Liver (tissue), 9 donors: ENCODE measurements around the gene USP2. TPM values are rescaled to one million over a fixed set of nuclear protein-coding genes. Genes with fewer than 3 reads are reported as not detected.

Experiments used
- DNase-seq: peaks from one replicate; pipeline ENCODE4 v3.0.0-alpha.2; 2017; ENCODE audit warnings: low spot score
- H3K27ac ChIP-seq, 2 donors: one replicate each; pipeline ENCODE4 v1.7.0; 2013; ENCODE audit warnings: inconsistent platforms in 2 of 2, low read length in 2 of 2, control low read depth in 1 of 2, low read depth in 1 of 2, mild to moderate bottlenecking in 1 of 2
- H3K27me3 ChIP-seq, 4 donors: one replicate each; pipeline versions ENCODE4 v1.6.1 to v1.7.0; 2013; ENCODE audit warnings: low read length in 3 of 4, inconsistent platforms in 1 of 4, mild to moderate bottlenecking in 1 of 4, moderate library complexity in 1 of 4; ENCODE audit not compliant: control insufficient read depth in 4 of 4, insufficient read depth in 4 of 4
- H3K36me3 ChIP-seq, 4 donors: one replicate each; pipeline versions ENCODE4 v1.6.1 to v1.7.0; 2013; ENCODE audit warnings: low read length in 3 of 4, mild to moderate bottlenecking in 3 of 4, low read depth in 1 of 4, moderate library complexity in 1 of 4; ENCODE audit not compliant: control insufficient read depth in 4 of 4, insufficient read depth in 3 of 4
- H3K4me1 ChIP-seq, 4 donors: one replicate each; pipeline versions ENCODE4 v1.6.1 to v1.7.0; 2013; ENCODE audit warnings: low read length in 3 of 4, mild to moderate bottlenecking in 3 of 4, moderate library complexity in 1 of 4; ENCODE audit not compliant: control insufficient read depth in 4 of 4, insufficient read depth in 4 of 4
- H3K4me3 ChIP-seq, 3 donors: one replicate each; pipeline versions ENCODE4 v1.6.1 to v1.7.0; 2013; ENCODE audit warnings: low read length in 3 of 3, control low read depth in 1 of 3, low read depth in 1 of 3, mild to moderate bottlenecking in 1 of 3
- H3K9ac ChIP-seq, 2 donors: one replicate each; pipeline ENCODE4 v1.7.0; 2013; ENCODE audit warnings: low read length in 2 of 2, mild to moderate bottlenecking in 2 of 2, moderate library complexity in 2 of 2, control low read depth in 1 of 2, low read depth in 1 of 2
- H3K9me3 ChIP-seq, 4 donors: one replicate each; pipeline versions ENCODE4 v1.6.1 to v1.7.0; 2013; ENCODE audit warnings: low read length in 3 of 4; ENCODE audit not compliant: control insufficient read depth in 4 of 4
- ATF3 ChIP-seq: IDR thresholded peaks from 2 replicates; pipeline ENCODE4 v1.6.1; 2016; ENCODE audit warnings: antibody characterized with exemption
- CTCF ChIP-seq: fragments of 150-350 bp; IDR thresholded peaks from 2 replicates; pipeline ENCODE4 v1.5.1; 2017; ENCODE audit warnings: improper control_type of control experiment, low read depth, low read length; ENCODE audit not compliant: missing input control
- EGR1 ChIP-seq, 2 donors: IDR thresholded peaks; 2 replicates each; pipeline ENCODE4 v1.6.1; 2016 to 2018; ENCODE audit warnings: antibody characterized with exemption in 2 of 2, low read depth in 2 of 2
- FOXA1 ChIP-seq: IDR thresholded peaks from 2 replicates; pipeline ENCODE4 v1.6.1; 2016; ENCODE audit warnings: antibody characterized with exemption
- FOXA2 ChIP-seq: IDR thresholded peaks from 2 replicates; pipeline ENCODE4 v1.6.1; 2016; ENCODE audit warnings: antibody characterized with exemption
- GABPA ChIP-seq, 2 donors: IDR thresholded peaks in 1 of 2; conservative IDR thresholded peaks in 1 of 2; 2 replicates each; pipeline ENCODE4 v1.6.1; 2016; ENCODE audit warnings: antibody characterized with exemption in 2 of 2, mild to moderate bottlenecking in 1 of 2, moderate library complexity in 1 of 2
- HNF4A ChIP-seq, 2 donors: conservative IDR thresholded peaks; 2 replicates each; pipeline ENCODE4 v1.6.1; 2016; ENCODE audit warnings: antibody characterized with exemption in 2 of 2, mild to moderate bottlenecking in 2 of 2
- HNF4G ChIP-seq: IDR thresholded peaks from 2 replicates; pipeline ENCODE4 v1.6.1; 2016; ENCODE audit warnings: antibody characterized with exemption
- JUND ChIP-seq, 2 donors: IDR thresholded peaks; 2 replicates each; pipeline ENCODE4 v1.6.1; 2016; ENCODE audit warnings: antibody characterized with exemption in 2 of 2
- MAX ChIP-seq: IDR thresholded peaks from 2 replicates; pipeline ENCODE4 v1.6.1; 2016; ENCODE audit warnings: antibody characterized with exemption
- NR2F2 ChIP-seq: IDR thresholded peaks from 2 replicates; pipeline ENCODE4 v1.6.1; 2016; ENCODE audit warnings: antibody characterized with exemption
- RAD21 ChIP-seq, 2 donors: IDR thresholded peaks; 2 replicates each; pipeline ENCODE4 v1.6.1; 2016; ENCODE audit warnings: antibody characterized with exemption in 2 of 2, mild to moderate bottlenecking in 2 of 2
- REST ChIP-seq: IDR thresholded peaks from 2 replicates; pipeline ENCODE4 v1.6.1; 2016; ENCODE audit warnings: antibody characterized with exemption, mild to moderate bottlenecking
- RXRA ChIP-seq, 2 donors: IDR thresholded peaks; 2 replicates each; pipeline ENCODE4 v1.6.1; 2017 to 2018; ENCODE audit warnings: antibody characterized with exemption in 2 of 2, mild to moderate bottlenecking in 1 of 2
- SP1 ChIP-seq: IDR thresholded peaks from 2 replicates; pipeline ENCODE4 v1.6.1; 2018; ENCODE audit warnings: antibody characterized with exemption, mild to moderate bottlenecking
- YY1 ChIP-seq: IDR thresholded peaks from 2 replicates; pipeline ENCODE4 v1.6.1; 2016; ENCODE audit warnings: antibody characterized with exemption, mild to moderate bottlenecking
- ZBTB33 ChIP-seq: IDR thresholded peaks from 2 replicates; pipeline ENCODE4 v1.6.1; 2016; ENCODE audit warnings: antibody characterized with exemption
- WGBS: extraction: QIAGEN DNeasy Blood & Tissue Kit; methylation state at CpG from one replicate; pipeline ENCODE4 v1.1.7; 2013; 5-methylcytosine and 5-hydroxymethylcytosine counted together
- polyA plus RNA-seq, 2 donors: library from polyadenylated mRNA; stranded (reverse) in 1 of 2; unstranded in 1 of 2; fragments of 200-250 nt in 1 of 2; fragments of >200 nt in 1 of 2; fragmentation: Nextera tagmentation in 1 of 2; extraction: Ambion mirVana in 1 of 2; gene quantifications; one replicate each; pipeline versions ENCODE4 v1.2.1 to v1.2.3, GENCODE V29; 2013 to 2015
- total RNA-seq, 2 donors: library from RNA; depleted of rRNA; stranded (reverse); fragments of >200 nt; gene quantifications; one replicate each; pipeline ENCODE4 v1.2.3, GENCODE V29; 2014
- donor health status: healthy.
- donor health status: healthy.
- donor health status: healthy.
- donor health status: healthy.
- donor health status: healthy.

USP2 gene
- total and polyA plus RNA-seq, 4 donors, result 0.65 to 4.4 (median 2.1) TPM

- H3K27ac ChIP-seq, result no peak overlapping the region
- TF ChIP-seq FOXA1 (no peak), HNF4A (conservative IDR thresholded peaks at IDR 0.05) (no peak), EGR1 (IDR thresholded peaks at IDR 0.05; ENCODE audit: low read depth in 2 of 2) (no peak), FOXA2 (no peak), CTCF (peak; percentile 72), YY1 (no peak), GABPA (IDR thresholded peaks at IDR 0.05 in 1 of 2, conservative IDR thresholded peaks at IDR 0.05 in 1 of 2) (no peak), RAD21 (IDR thresholded peaks at IDR 0.05) (peak; percentile 76 to 87), RXRA (IDR thresholded peaks at IDR 0.05) (no peak)
- H3K36me3 ChIP-seq, result no peaks in the 10 kb centered on the region
- 21% methylated on average over 8 of the region's 8 CpGs for WGBS
- H3K9ac ChIP-seq, result no peak overlapping the region
- peaks cover 4 to 21% (median 12%) of the 10 kb centered on the region in 4 donors for H3K4me1 ChIP-seq
- peak; percentile 84 for DNase-seq
- no peak overlapping the region for H3K4me3 ChIP-seq
- peaks cover 0 to 4% (median 0%) of the 10 kb centered on the region in 4 donors for H3K27me3 ChIP-seq
- no peaks in the 10 kb centered on the region for H3K9me3 ChIP-seq
These were observed 57.9 kb downstream of the USP2 start for GRCh38 chr11:119323532-119324033.

- no peak for TF ChIP-seq FOXA1
- no peak for TF ChIP-seq YY1
- TF ChIP-seq EGR1 (IDR thresholded peaks at IDR 0.05; ENCODE audit: low read depth in 2 of 2), result no peak
- no peak for TF ChIP-seq MAX
- TF ChIP-seq HNF4A (conservative IDR thresholded peaks at IDR 0.05), result no peak
- TF ChIP-seq RXRA (IDR thresholded peaks at IDR 0.05), result no peak
- no peak for TF ChIP-seq NR2F2
- TF ChIP-seq ATF3, result no peak
- no peak for TF ChIP-seq HNF4G
- TF ChIP-seq ZBTB33, result no peak
- TF ChIP-seq JUND (IDR thresholded peaks at IDR 0.05), result no peak
- no peak for TF ChIP-seq RAD21 (IDR thresholded peaks at IDR 0.05)
- TF ChIP-seq REST, result no peak
- no peak for TF ChIP-seq GABPA (IDR thresholded peaks at IDR 0.05 in 1 of 2, conservative IDR thresholded peaks at IDR 0.05 in 1 of 2)
- no peak for TF ChIP-seq SP1
- H3K4me3 ChIP-seq, result no peak overlapping the region
- peaks cover 0 to 6% (median 0%) of the 10 kb centered on the region in 4 donors for H3K27me3 ChIP-seq
- H3K27ac ChIP-seq, result no peak overlapping the region
- WGBS, result 81% methylated on average over 20 of the region's 20 CpGs
- DNase-seq, result no peak
- no peaks in the 10 kb centered on the region for H3K9me3 ChIP-seq
- no peaks in the 10 kb centered on the region for H3K36me3 ChIP-seq
- H3K9ac ChIP-seq, result no peak overlapping the region
- peaks cover 4 to 21% (median 12%) of the 10 kb centered on the region in 4 donors for H3K4me1 ChIP-seq
These were observed 58.5 kb downstream of the USP2 start for GRCh38 chr11:119322921-119323531.
